GM11168 (cell line): Measurements from ENCODE around the gene MAD2L2.

Experiments used
- in situ Hi-C: fragments of 300-500 bp; cut with MboI; formaldehyde crosslinking; loops from one replicate; pipeline ENCODE4 v1.12.0; 2022; ENCODE audit warnings: low sequenced_read_pairs; ENCODE audit not compliant: unreplicated experiment

The MAD2L2 gene

GRCh38 chr1:11681071-11681771, at the start of gene MAD2L2:
TSS of gene MAD2L2 (minus strand) at chr1:11681148. CDS start at chr1:11680601, 547 bp downstream.
- in situ Hi-C loops, result no loop called here

- in situ Hi-C loops, result no loop called here
These were observed 49.5 kb upstream of the MAD2L2 start for GRCh38 chr1:11730429-11730891.

DNA sequence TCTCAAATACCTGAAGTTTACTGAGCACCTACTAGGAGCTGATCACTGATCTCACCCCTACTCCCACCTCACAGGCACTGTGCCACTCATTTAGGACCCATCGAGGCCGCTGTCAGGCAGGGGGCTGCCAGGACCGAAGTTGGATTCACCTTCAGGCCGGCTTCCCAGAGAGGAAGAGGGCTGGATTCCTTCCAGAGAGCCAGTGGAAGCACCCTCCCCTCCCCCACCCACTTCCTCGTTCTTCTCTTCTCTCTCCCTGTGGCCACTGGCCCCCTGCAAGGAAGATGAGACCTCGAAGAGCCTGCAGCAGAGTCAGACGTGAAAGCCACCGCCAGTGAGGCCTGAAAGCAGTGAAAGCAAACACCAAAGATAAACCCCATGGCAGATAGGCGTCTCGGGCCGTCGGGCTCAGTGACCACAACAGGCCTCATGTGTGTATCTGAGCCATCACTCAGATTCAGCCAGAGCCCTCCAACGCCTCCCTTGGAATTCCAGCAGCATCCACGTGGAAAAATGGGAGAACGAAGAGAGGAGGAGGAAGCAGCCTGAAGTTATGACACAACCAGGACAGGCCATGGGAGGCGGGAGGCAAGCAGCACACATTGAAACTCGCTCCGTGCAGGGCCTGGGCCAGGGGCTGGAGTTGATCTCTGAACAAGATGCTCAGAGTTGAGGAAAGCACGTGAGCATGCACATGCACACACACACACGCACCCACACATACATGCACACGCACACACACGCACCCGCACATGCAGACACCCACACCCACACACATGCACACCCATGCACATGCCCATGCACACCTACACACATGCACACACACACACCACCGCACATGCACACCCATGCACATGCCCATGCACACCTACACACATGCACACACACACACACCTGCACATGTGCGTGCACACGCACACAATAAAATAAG, 48.8 kb upstream of the MAD2L2 start:
- in situ Hi-C loops, result no loop called here

DNA sequence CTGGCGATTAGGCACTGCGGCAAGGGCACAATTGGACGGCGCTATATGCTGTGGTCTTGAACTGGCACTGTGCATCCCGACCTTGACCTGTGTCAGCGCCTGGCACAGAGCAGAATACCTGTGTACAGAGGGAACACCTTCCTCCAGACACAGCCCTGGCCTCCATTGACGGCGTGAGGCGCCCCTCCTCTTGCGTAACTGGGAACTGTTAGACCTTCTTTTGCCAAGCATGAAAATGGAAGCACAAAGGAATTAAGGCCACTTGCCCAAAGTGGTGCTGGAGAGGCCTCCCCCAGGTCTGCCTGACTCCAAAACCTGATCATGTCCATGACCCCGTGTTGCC, 48.2 kb upstream of the MAD2L2 start:
- in situ Hi-C loops, result no loop called here

- in situ Hi-C loops, result no loop called here
These were observed 47.3 kb upstream of the MAD2L2 start for GRCh38 chr1:11728126-11728806.

- in situ Hi-C loops, result no loop called here
These were observed 46.2 kb upstream of the MAD2L2 start for GRCh38 chr1:11727119-11727518.

DNA sequence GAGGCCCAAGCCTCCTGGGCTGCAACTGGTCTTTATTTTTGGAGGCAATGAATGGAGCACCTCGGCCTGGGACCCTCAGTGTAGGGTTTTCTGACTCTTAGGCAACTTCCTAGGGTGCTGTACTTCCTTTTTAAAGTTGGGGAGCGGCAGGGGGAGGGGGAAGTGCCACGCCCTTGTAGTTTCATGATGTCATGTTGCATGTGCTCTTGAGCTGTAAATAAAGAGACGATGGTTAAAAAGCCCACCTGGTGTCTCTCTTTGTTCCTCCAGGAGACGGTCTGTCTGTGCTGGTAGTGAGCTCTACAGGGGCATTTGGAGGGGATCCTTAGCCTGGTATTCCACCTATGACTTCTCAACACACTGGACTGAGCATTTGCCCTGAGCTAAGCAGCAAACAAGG, 44.7 kb upstream of the MAD2L2 start:
- in situ Hi-C loops, result no loop called here

- in situ Hi-C loops, result no loop called here
These were observed 41.6 kb upstream of the MAD2L2 start for GRCh38 chr1:11722538-11722937.

DNA sequence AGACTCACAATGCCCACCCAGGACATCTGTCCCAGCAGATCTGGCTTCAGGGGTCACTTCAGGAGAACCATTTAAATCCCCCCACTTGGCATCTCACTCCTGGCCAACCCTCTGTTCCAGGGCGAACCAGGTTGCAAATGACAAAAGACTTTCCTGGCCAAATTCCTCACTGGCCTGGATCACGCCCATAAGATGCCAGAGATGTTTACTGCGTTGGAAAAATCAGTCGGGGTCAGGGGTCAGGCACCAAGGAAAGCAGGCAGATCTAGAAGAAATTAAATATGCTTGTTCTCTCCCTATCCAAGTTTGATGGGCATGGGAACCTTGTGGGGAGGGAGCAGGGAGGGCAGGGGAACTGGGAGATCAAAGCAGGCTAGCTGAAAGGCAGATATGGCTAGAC, 40.4 kb upstream of the MAD2L2 start:
- in situ Hi-C loops, result no loop called here

- in situ Hi-C loops, result no loop called here
These were observed 39.6 kb upstream of the MAD2L2 start for GRCh38 chr1:11720525-11720924.

- in situ Hi-C loops, result no loop called here
These were observed 39.1 kb upstream of the MAD2L2 start for GRCh38 chr1:11720033-11720376.

- in situ Hi-C loops, result loop anchor here (10.0 kb wide), 1 partner anchor 385 kb away; no protein-coding TSS in a partner anchor
These were observed 38.5 kb upstream of the MAD2L2 start for GRCh38 chr1:11719313-11720032.

GRCh38 chr1:11714831-11715575, 34.1 kb upstream of the MAD2L2 start:
- in situ Hi-C loops, result loop anchor here (10.0 kb wide), 1 partner anchor 380 kb away; no protein-coding TSS in a partner anchor

- in situ Hi-C loops, result loop anchor here (10.0 kb wide), 1 partner anchor 378 kb away; no protein-coding TSS in a partner anchor
These were observed 32.1 kb upstream of the MAD2L2 start for GRCh38 chr1:11713095-11713494.

GRCh38 chr1:11712285-11712684, 31.3 kb upstream of the MAD2L2 start:
- in situ Hi-C loops, result loop anchor here (10.0 kb wide), 1 partner anchor 377 kb away; no protein-coding TSS in a partner anchor

DNA sequence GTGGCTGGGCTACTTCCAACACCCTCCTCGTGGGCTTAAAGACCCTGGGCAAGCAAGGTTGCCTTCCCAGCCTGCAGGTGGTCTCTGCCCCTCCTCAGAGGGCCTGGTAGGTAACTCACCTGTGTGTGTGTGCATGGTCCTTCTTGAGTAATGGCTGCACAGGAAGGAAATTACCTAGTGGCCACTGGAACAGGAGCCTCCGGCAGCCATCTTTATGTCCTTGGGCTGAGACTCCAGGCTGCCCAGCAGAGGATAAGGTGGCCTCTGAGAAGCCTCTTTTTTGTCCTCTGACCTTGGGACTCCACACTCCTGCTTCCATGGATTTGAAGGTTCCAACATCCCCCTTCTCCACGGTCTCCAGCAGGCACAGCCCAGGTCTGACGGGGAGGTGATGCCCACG, 30.5 kb upstream of the MAD2L2 start:
- in situ Hi-C loops, result loop anchor here (10.0 kb wide), 1 partner anchor 377 kb away; no protein-coding TSS in a partner anchor

- in situ Hi-C loops, result no loop called here
These were observed 27.8 kb upstream of the MAD2L2 start for GRCh38 chr1:11708554-11709350.

DNA sequence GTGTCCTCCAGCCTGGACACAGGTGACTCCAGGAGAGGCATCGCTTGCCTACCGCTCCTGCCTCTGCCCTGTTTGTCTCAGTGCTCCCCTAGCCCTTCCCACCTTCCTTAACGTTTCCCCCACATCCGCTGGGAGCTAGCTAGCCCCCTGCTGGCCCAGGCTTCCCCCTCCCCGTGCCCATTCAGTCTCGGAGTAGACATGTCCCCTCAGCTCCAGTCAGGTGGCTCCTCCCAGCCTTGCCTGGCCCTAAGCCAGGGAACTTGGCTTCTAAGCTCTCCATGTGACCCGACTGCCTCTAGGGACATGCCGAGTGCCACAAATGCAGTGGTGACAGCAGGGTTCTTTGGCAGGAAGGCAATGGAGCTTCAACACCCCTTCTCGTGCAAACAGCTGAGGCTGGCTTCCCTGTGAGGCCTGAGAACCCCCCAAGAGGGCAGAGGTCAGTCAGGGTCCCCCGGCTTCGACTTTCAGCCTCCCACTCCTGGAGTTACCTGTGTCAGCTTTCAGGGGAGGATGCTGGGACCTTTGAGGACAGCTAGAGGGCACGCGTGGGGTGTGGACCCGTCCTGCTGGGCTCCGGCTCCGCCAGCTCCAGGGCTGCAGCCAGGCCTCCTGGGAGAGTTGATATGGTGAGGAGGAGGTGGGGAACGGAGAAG, 26.8 kb upstream of the MAD2L2 start:
- in situ Hi-C loops, result no loop called here
